Measurements from ENCODE around the gene KISS1R. TPM values are rescaled to one million over a fixed set of nuclear protein-coding genes. Genes with fewer than 3 reads are reported as not detected.
"Not testable (repeated sequence)": the region's sequence is repeated elsewhere in the genome, so short reads cannot be mapped to it uniquely, and the experiment has no call there.

The KISS1R gene
- total RNA-seq, result not detected in 2 replicates
- not detected for polyA plus RNA-seq (2012)

- no peak for DNase-seq (ENCODE audit: low read depth)
Observed at GRCh38 chr19:917323-918151, at the start of gene KISS1R. Gene KISS1R, plus strand, starts transcription at chr19:917333. Its CDS starts 170 bp downstream, at chr19:917503.

- DNase-seq (ENCODE audit: low read depth), result no peak
Observed at GRCh38 chr19:867855-868457, 49.2 kb upstream of the KISS1R start.

GRCh38 chr19:868458-869244 lies 48.5 kb upstream of the KISS1R start:
- no peak for DNase-seq (ENCODE audit: low read depth)

GRCh38 chr19:869245-870177 lies 47.6 kb upstream of the KISS1R start:
- DNase-seq (ENCODE audit: low read depth), result peak; percentile 82

GRCh38 chr19:870314-870713 lies 46.8 kb upstream of the KISS1R start:
- no peak for DNase-seq (ENCODE audit: low read depth)

GRCh38 chr19:870963-871401 lies 46.2 kb upstream of the KISS1R start:
- DNase-seq (ENCODE audit: low read depth), result peak; percentile 70

GRCh38 chr19:871446-872265 lies 45.5 kb upstream of the KISS1R start:
- DNase-seq (ENCODE audit: low read depth), result peak; percentile 46

- no peak for DNase-seq (ENCODE audit: low read depth)
Observed at GRCh38 chr19:872266-872951, 44.7 kb upstream of the KISS1R start.

- DNase-seq (ENCODE audit: low read depth), result no peak
Observed at GRCh38 chr19:873084-873483, 44.0 kb upstream of the KISS1R start.

GRCh38 chr19:873561-874041 lies 43.5 kb upstream of the KISS1R start:
- no peak for DNase-seq (ENCODE audit: low read depth)

- peak; percentile 40 for DNase-seq (ENCODE audit: low read depth)
Observed at GRCh38 chr19:875265-875879, 41.8 kb upstream of the KISS1R start.

GRCh38 chr19:876089-876488 lies 41.0 kb upstream of the KISS1R start:
- peak; percentile 62 for DNase-seq (ENCODE audit: low read depth)

- no peak for DNase-seq (ENCODE audit: low read depth)
Observed at GRCh38 chr19:876780-877314, 40.3 kb upstream of the KISS1R start.

- DNase-seq (ENCODE audit: low read depth), result not testable (repeated sequence)
Observed at GRCh38 chr19:877992-878660, 39.0 kb upstream of the KISS1R start.

GRCh38 chr19:878751-879561 lies 38.2 kb upstream of the KISS1R start:
- not testable (repeated sequence) for DNase-seq (ENCODE audit: low read depth)

- no peak for DNase-seq (ENCODE audit: low read depth)
Observed at GRCh38 chr19:879711-880438, 37.3 kb upstream of the KISS1R start.

Data from myocyte (in vitro differentiated cells).